ENCODE measurements around the gene SLC35E2B. TPM values are rescaled to one million over a fixed set of nuclear protein-coding genes. Genes with fewer than 3 reads are reported as not detected.
"Not testable (repeated sequence)": the region's sequence is repeated elsewhere in the genome, so short reads cannot be mapped to it uniquely, and the experiment has no call there.

SLC35E2B gene
- total RNA-seq: 27.7 TPM
- long read RNA-seq, full-length matches to known transcripts: 4 of 21 reads
- long read RNA-seq, partial matches to known transcripts: 0 of 21 reads
- long read RNA-seq, other reads (novel, unspliced or antisense): 17 of 21 reads

DNA sequence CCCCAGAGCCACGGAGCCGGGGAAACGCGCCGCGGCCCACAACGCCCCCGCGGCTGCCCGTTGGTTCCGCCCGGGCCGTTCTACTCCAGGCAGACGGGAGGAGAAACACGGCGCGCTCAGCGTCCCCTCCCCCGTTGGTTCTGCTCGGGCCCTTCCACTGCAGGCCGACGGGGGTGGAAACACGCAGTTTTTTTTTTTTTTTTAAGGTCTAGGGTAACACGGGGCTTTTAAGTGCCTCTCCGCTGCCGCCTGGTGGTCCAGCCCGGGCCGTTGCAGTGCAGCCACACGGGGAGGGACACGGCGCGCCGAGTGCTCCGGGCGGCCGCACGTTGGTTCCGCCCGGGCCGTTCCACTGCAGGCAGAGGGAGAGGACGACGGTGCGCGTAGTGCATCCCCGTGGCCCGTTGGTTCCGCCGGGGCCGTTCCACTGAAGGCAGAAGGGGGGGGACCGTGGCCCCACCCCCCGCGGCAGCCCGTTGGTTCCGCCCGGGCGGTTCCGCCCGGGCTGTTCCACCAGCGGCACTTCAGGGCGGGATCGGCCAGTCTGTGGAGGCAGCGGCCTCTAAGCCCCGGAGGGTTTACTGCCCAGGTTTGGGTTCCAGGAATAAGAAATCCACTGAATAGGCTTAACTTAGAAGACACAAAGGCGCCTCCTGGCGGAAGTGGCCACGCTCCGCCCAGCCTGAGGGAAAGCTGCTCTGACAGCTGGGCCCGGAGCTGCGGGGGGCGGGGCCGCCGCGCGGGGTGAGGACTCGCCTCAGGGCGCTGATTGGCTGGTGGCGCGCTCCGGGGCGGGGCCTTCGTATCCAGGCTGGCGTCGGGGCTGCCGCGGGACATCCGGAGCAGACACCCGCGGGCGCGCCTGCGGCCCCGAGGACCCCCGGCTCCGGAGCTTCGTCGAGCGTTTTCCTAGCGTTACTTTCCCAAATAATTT is at the start of gene SLC35E2B:
TSS of gene SLC35E2B (minus strand) at position 82 of the 934 bp plus-strand sequence. CDS start 16,096 bp downstream, outside the sequence.
- peak; percentile 96 for DNase-seq (ENCODE audit: low spot score)

DNA sequence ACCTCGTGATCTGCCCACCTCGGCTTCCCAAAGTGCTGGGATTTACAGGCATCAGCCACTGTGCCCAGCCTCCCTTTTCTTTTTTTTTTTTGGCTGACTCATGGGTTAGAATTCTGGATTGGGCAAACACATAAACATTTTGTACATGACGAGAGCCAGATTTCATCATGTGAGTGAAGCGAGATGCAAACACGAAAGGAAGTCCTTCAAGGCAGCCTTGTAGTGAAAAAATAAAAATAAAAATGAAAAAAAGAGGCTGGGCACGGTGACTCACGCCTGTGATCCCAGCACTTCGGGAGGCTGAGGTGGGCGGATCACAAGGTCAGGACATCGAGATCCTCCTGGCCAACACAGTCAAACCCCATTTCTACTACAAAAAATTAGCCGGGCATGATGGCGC is 48.4 kb upstream of the SLC35E2B start:
- DNase-seq (ENCODE audit: low spot score): peak; percentile 20

DNA sequence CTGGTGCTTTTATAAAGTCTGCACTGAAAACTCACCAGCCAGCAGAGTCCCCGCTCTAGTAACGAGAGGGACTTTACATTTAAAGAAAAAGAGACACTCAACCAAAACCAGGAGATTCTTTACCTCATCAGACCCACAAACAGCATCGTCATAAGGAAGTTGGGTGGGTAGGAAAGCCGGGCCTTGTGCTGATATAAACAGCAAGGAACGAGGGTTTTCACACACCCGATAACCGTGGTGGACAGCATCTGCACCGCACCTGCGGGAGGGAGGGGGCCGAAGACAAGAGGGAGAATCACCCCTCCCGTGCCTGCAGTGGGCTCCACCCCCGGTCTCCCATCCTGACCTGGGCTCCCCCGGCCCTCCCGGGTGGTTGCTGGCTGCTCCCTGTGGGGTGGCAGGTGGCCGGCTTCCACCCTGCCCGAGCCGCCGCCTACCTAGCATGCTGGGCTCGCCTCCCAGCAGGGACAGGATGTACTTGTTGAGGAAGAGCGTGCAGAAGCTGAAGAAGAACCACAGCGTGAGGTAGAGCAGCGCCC is 46.3 kb upstream of the SLC35E2B start:
- DNase-seq (ENCODE audit: low spot score): peak; percentile 28

DNA sequence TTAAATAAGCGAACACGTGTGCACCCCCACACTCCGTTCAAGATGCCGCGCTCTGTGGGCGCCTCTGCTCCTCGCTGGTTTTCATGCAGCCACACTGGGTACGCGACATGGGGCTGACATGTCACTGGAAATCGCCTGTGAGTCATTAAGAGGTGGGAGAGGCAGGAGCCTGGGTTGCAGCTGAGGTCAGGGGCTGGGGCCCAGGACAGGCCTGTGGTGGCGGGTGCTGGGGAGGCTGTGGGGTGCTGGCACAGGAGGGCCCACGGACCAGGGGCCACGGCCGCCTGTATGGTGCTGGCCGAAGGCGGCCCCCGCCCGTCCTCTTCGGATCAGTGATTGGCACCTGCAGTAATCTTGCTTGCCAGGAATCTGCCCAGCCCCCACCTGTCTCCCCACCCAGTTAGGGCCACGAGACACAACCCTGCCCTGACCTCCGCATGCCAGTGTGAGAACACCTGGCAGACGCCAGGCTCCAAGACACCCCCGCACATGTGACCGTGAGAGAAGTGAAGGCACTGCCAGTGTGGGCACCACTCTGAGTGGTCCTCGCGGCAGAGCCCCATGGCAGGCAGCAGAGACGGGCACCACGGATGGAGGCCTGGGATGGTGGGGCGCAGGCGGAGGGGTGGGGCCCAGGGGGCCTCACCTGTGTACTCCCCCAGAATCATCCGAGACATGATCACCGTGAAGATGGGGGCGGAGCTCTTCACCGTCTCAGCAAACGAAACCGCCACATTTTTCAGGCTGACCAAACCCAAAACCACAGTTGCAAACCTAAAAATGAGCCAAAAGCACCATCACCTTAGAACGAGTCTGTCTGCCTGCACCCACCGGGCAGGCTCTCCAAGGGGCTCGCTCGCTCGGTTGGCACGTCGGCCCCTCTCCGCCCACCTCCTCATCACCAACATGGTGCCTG is 45.3 kb upstream of the SLC35E2B start:
- DNase-seq (ENCODE audit: low spot score): peak; percentile 84

DNA sequence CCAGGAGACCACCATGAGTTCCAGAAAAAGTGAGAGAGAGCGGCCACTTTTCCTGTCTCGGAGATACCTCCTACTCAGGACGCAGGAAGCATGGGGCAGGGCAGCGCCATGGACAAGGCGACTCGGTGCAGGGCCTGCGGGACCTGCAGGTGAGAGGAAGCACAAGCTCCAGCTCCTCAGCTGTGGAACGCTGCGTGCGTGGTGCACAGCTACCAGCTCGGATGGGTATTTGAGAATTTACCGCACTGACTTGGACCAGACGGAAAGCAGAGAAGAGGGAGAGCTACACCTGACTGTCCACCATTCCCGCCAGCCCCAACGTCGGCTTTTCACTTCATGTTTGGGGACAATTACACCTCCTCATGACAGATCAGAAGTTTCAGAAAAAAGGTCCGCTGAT is 39.8 kb upstream of the SLC35E2B start:
- DNase-seq (ENCODE audit: low spot score): peak; percentile 60

DNA sequence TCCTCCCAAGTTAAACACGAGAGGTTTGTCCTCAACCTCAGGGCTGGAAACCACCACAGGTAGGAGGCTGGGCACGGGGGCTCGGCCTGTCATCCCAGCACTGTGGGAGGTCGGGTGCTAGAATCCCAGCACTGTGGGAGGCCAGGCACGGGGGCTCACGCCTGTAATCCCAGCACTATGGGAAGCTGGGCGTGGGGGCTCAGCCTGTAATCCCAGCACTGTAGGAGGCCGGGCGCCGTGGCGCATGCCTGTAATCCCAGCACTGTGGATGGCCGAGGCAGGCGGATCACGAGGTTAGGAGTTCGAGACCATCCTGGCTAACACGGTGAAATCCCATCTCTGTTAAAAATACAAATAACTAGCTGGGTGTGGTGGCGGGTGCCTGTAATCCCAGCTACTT is 38.3 kb upstream of the SLC35E2B start:
- DNase-seq (ENCODE audit: low spot score): peak; percentile 75

DNA sequence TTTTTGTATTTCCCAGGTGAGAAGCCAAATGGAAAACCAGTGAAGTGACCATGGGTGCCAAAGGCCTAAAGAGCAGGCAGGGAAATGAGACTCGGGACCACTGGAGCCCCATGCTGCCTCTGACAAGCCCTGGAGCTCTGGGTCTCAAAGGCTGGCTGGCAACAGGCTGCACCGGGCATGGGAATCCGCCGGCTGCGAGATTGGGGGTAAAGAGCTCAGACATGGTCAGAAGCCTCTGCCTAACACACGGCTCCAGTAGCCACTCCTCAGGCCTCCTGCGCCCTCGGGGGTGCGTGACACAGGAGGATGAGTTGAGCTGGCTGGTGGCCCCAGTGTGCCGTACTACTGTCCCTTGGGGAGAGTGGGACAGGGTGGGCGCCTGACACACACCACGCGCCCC is 37.6 kb upstream of the SLC35E2B start:
- DNase-seq (ENCODE audit: low spot score): peak; percentile 60

DNA sequence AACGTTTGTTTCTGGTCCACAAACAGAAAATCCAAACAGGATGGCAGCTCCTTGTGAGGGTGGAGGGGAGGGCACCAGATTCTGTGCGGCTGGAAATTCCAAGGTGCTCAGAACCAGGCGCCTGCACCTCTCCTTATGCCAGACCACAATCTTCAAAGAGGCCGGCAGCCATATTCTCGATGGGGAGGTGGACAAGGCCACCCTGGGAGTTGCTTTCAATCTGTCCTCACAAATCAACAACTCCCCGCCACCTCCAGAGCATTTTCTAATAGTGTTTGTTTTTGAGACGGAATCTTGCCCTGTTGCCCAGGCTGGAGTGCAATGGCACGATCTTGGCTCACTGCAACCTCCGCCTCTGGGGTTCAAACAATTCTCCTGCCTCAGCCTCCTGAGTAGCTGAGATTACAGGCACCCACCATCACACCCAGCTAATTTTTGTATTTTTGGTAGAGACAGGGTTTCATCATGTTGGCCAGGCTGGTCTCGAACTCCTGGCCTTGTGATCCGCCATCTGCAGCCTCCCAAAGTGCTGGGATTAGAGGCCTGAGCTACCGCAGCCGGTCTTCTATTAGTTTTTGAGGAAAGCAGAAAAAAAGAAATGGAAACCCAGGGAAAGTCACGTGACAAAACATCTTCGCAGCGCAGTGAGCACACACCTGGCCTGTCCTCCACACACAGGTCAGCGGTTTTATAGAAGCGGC is 36.7 kb upstream of the SLC35E2B start:
- DNase-seq (ENCODE audit: low spot score): peak; percentile 57

DNA sequence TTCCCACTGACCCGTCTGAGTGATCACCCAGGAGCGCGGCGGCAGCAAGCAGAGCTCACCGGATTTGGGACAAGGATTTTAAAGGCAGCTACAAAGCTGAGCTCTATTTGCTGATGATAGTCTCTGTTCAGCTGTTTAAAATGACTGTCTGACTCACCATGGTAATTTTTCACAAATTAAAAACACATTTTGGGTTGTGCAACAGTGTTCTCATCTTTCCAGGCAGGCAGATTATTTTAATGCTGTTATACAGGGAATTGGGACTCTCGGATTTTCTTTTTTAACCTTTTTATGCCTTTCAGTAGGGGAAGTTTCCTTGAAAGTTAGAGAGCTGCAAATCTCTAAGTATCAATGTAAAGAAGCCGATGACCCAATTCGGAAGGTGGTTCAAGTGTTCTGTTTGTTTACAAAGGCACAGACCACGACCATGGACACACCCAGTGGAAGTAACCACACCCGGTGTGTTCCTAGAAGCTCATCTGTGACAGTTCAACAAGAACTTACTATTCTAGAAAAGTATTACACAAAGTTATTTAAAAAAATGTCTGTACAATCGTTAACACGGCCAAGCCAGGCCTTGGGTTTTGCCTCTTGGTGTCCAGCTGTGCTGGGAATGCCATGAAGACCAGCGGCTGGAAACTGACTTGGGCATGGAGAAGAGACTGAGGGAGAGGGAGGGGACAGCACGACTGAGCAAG is 35.9 kb upstream of the SLC35E2B start:
- peak; percentile 64 for DNase-seq (ENCODE audit: low spot score)

DNA sequence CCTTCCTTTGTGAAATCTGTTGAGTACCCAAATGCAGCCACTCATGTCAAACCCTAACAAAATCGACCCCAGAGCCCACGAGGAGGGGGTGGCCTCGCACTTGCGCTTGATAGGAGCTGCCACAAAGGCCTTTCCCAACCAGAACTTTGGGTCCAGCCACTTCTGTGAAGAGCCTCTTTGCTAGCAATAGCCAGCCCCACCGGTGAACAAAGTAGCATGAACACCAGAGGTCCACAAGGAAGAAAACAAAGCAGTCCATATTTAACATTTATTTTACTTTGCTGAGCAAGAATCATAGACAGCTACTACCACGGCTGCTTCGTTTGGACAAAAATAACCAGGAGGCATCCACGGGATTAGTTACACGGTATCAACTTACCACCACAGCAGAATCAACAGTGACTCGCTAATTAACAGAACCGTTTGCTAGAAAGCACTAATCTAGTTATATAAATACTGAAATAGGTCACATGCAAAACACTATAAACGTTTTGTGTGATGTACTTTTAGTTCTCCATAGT is 34.6 kb upstream of the SLC35E2B start:
- not testable (repeated sequence) for DNase-seq (ENCODE audit: low spot score)

DNA sequence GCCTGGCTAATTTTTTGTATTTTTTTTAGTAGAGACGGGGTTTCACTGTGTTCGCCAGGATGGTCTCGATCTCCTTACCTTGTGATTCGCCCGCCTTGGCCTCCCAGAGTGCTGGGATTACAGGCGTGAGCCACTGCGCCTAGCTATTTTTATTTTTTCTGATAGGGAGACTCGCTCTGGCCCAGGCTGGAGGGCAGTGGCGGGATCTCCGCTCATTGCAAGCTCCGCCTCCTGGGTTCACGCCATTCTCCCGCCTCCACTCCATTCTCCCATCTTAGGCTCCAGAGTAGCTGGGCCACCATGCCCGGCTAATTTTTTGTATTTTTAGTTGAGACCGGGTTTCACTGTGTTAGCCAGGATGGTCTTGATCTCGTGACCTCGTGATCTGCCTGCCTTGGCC is 33.5 kb upstream of the SLC35E2B start:
- DNase-seq (ENCODE audit: low spot score): peak; percentile 22

DNA sequence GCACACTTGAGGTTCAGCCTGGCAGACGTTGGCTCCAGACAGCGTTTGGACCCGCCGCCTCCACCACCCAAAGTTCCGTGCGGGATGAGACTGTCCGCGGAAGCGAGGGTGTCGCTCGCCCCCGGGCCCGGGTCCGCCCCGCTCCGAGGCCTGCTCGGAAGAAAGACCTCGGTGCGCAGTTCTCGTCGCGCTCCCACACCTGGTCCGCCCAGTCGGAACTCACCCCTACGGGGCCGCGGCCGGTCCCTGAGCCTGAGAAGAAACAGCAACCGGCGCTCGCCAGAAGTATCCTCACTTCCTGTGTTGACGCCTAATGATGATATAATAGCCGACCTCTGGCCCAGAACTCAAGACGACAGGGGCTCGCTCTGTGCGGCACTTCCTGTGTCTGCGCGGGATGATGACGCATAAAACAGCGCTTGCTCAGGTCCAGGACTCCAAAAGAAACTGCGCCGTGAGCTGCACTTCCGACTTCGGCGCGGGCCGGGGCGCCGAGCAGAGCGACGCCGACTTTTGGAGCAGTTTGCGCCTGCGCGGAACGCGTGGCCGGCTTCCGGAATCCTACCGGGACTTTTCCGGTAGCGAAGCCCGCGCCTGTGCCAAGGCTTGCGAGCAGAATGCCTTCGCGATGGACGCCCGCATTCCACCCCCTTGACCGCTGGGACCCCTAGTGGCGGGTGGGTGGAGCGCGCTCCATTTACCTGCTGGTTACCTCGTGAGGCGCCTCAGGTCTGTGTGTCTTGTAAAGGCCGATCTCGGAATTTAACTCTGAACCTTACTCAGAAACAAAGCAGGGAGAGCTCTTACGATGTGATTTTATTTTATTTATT is 31.7 kb upstream of the SLC35E2B start, which contains the start of gene CDK11A:
TSS of gene CDK11A (minus strand) at position 323 of the 830 bp plus-strand sequence. CDS start 1,539 bp downstream, outside the sequence.
- peak; percentile 98 for DNase-seq (ENCODE audit: low spot score)

DNA sequence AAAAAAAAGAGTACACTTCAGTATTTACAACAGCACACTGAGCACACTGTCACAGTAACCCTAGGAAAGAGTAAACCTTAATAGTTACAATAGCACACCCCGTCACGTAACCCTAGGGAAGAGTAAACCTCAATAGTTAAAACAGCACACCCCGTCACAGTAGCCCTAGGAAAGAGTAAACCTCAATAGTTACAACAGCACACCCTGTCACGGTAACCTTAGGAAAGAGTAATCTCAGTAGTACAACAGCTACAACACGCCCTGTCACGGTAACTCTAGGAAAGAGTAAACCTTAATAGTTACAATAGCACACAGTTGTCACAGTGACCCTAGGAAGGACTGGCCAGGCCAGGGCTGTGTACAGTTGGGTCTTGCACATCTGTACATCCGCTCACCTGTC is 28.6 kb upstream of the SLC35E2B start:
- DNase-seq (ENCODE audit: low spot score): no peak

DNA sequence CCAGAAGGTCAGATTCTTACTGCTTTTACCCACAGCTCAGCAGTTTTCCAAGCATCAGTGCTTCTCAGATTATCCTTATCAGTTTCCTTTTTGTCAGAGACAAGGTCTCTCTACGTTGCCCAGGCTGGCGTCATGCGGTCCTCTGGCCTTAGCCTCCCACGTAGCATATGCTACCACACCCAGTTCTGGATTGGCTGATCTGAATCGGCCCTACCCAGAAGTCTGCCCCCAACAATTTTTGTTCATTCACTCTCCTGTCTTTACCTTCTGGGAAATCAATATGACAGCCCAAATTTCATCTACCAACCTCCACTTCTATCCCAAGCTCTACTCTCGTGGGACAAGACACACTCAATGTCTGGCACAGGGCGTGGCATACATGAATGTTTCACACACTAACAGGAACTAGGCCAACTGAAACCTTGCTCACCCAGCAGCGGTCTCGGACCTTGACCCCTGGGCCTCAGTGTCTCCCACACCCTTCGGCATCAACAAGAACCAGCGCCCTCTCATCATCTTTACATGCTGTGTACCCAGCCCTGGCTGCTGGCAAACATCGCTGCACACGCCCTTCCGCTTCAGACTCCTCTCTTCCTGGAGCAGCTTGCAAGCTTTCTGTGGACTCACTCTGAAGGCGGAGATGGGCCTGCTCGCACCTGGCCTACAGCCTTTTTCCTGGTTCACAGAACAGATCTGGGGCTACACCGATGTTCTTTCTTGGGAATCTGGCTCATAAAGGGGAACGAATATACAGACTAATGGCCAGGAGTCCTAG is 22.7 kb upstream of the SLC35E2B start:
- DNase-seq (ENCODE audit: low spot score): peak; percentile 39

DNA sequence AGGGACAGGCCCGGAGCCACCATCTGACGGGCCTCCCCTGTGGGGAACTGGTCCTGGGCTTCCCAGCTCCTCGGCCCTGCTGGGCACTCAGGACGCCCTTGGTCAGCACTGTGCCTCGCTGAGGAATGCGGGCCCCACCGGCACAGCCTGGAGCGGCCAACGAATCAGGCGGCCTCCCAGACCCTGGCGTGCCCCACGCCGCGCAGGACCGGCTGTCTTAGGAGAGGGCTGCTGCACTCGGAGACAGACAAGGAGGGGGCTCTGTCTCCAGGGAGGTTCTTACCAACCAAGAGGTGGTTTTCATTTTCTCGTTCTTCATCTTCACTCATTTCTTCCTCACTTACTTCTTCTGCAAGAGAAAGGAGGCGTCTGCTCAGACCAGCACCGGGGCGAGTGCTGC is 15.3 kb upstream of the SLC35E2B start:
- DNase-seq (ENCODE audit: low spot score): peak; percentile 20

DNA sequence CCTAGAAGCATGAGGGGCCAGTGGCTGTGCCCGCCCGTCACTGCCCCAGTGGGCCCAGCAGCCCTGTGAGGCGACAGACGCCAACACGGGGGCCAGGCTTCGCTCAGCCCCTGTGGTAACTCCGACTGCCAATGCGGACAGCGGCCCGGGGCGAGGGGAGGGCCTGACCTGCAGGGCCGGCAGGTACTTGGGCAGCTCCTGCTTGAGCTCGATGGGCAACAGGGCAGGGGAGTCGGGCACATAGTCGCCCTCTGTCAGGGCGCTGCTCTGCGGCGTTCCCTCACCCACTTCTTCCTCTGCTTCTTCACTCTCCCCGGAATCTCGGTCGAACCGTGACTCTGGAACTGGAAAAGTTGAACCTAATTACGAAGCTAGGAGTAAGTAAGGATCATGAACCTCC is 14.6 kb upstream of the SLC35E2B start:
- DNase-seq (ENCODE audit: low spot score): peak; percentile 68

DNA sequence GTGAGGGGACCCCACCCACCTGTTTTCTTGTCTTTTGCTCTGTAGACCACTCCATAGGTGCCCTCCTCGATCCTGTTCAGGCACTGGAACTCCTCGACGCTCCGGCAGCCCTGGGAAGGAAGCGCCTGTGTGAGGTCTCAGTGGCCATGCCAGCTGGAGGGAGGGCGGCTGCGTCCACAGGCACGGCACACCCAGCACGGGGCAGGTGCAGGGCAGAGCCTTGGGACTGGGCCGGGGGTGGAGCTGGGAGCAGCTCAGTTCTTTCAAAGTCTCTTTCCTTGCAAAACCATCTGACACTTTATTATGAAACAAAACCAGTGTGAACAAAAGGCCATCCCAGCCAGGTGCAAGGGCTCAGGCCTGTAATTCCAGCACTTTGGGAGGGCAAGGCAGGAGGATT is 13.0 kb upstream of the SLC35E2B start:
- DNase-seq (ENCODE audit: low spot score): peak; percentile 18

Data from mesenteric fat pad (tissue), 1 donor.